HUDEP-2 (cell line): ENCODE measurements around the gene GID8.

ENCODE experiments used
- DNase-seq, 76 experiments: peaks; one replicate each; lab custom pipeline; 2025; ENCODE audit not compliant: unreplicated experiment in 76 of 76; lab: John Stamatoyannopoulos, UW

GID8 gene

DNA sequence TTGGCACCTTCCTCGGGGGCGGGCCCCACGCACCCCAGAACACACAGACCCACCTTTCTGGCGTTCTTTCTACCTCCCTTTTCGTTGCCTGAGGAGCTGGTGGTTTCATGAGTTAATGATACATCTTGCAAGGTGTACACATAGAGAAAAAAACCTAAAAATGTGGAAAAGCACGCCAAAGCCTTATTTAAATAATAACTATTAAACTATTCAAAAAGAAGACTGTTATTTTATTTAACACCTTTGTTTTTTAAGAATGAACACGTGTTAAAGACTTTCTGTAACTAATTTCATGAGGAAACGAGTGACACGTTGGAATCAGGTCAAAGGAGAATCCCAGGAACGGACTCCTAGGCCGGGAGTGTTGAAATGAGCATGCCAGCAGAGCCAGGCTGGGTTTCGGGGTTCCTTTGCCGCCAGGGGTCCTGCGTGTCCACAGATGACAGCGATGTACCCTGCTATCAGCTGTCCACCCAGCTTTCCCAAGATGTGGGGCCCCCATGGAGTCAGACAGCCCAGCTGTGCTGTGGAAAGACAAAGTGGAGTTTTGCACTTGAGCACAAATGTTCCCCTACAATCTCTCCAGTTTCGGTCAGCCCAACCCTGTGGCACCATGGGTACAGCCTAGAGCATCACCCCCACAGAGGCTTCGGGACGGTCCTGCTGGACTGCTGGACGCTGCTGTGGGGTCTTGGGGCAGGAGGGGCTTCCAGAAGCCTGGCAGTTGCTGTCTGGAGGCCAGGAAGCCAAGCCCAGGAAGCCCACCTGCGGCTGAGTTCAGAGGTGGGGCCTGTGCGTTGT is 30.6 kb downstream of the GID8 start:
- DNase-seq = no peak

- DNase-seq = peak in 4 of 76 experiments; percentile 9 to 22 (median 12)
Observed at GRCh38 chr20:62969179-62969760, 31.3 kb downstream of the GID8 start.

DNA sequence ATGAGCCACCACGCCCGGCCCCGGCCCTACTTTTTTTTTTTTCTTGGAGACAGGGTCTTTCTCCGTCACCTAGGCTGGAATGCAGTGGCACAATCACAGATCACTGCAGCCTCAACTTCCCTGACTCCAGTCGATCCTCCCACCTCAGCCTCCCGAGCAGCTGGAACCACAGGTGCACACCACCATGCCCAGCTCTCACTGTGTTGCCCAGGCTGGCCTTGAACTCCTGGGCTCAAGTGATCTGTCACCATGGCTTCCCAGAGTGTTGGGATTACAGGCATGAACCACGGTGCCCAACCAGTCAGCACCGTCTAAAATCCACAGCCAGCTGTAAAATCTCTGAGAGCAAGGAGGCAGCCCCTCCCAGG is 32.0 kb downstream of the GID8 start:
- DNase-seq = no peak

DNA sequence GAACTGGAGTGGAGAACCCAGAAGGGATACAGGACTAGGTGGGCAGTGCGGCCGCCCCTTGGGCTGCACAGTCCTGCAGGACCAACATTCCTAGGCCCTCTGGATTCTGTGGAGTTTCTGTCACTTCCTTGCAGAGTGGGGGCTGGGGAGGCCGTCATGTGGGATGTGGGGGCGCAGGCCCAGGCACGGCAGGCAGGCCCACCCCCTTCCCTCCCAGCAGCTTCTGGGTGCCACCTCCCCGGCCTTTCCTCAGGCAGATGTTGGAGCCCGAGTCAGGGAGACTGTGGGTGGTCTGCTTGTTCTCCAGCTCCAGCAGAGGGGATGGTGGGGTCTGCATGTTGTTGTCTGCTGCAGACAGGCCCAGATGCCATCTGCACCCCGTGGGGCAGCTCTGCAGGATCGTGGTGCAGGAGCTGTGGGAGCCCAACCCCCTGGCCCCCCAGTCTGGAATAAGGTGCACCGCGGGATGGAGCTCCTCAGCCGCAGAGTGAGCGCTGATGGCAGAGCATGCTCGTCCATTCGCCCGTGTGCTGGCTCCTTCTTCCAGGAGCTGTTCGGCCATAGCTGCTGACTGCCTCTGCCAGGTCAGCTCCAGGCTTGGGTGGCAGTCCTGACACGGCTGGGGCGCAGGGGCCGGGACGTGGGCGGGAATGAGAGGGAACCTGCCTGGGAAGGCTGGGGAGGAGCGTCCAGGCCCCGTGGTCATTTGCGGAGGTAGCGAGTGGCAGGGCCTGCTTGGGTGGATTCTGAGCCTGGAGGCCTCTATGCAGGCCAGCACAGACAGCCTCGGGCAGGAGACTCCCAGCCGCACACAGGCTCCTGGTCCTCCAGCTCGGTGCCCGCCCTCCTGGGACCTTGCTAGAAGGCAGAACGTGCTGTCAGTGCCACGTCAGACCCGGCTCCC is 32.6 kb downstream of the GID8 start:
- DNase-seq = no peak

- DNase-seq = no peak
Observed at GRCh38 chr20:62971211-62971949, 33.4 kb downstream of the GID8 start.

DNA sequence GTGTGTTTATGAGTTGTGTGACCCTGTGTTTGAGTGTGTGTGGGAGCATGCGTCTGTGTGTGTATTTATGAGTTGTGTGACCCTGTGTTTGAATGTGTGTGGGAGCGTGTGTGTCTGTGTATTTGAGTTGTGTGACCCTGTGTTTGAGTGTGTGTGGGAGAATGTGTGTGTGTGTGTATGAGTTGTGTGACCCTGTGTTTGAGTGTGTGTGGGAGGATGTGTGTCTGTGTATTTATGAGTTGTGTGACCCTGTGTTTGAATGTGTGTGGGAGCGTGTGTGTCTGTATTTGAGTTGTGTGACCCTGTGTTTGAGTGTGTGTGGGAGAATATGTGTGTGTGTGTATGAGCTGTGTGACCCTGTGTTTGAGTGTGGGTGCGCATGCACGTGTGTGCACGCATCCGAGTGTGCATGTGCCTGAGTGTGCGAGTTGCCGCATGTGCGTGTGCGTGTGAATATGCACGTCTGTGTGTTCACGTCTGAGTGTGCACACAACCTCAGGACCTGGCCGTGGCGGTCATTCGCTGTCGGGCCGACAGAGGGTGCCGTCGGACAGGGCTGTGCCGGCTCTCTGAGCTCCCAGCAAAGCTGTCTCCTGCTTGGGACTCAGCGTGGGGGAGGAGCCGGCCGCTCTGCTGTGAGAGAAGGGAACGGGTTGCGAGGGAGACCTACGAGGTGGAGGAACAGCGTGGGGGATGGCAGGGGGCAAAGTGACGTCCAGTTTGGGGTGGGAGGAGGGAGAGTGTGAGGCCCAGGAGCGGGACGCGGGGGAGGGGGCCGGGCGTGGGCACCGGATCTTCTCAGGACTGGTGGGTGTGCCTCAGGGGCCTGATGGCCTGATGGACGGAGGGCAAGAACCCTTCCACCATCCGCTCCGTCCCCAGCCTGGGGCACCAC is 34.2 kb downstream of the GID8 start:
- DNase-seq = peak in 71 of 76 experiments; percentile 19 to 89 (median 69)

GRCh38 chr20:62972845-62973745 is 35.1 kb downstream of the GID8 start:
- DNase-seq = no peak

GRCh38 chr20:62975251-62975760 is 37.4 kb downstream of the GID8 start:
- no peak for DNase-seq

GRCh38 chr20:62975812-62976508 is 38.0 kb downstream of the GID8 start:
- no peak for DNase-seq

- no peak for DNase-seq
Observed at GRCh38 chr20:62976886-62977285, 38.9 kb downstream of the GID8 start.

- DNase-seq = peak in 59 of 76 experiments; percentile 7 to 78 (median 44)
Observed at GRCh38 chr20:62977613-62978560, 39.9 kb downstream of the GID8 start.

- no peak for DNase-seq
Observed at GRCh38 chr20:62978561-62978943, 40.6 kb downstream of the GID8 start.

- DNase-seq = no peak
Observed at GRCh38 chr20:62979310-62979709, 41.4 kb downstream of the GID8 start.

DNA sequence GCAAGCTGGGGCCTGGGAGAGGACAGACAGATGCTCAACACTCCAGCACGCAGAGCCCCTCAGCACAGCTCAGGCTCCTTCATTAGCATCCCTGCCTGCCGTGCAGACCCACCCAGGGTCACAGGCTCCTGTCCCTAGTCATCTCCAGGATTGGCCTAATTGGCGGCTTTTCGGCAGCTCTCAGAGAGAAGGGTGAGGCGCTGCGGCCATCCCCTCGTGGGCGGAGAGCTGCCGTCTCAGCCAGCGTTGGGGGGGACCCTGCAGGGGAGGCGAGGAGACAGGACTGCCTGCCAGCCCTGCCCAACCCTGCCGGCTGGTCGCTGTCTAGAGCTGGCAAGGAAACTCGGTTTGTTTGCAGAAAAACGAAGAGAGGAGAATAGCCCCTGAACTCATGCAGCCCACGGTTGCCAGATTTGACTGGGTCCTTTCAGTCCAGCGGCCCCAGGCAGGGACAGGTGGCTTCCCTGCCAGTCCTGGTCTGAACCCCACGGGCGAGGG is 42.0 kb downstream of the GID8 start:
- DNase-seq = no peak

- DNase-seq = no peak
Observed at GRCh38 chr20:62980380-62980960, 42.5 kb downstream of the GID8 start.

- DNase-seq = no peak
Observed at GRCh38 chr20:62980970-62981369, 43.0 kb downstream of the GID8 start.
